ENCODE results near the gene PAQR6. TPM values are rescaled to one million over a fixed set of nuclear protein-coding genes. Genes with fewer than 3 reads are reported as not detected.

Gene PAQR6
- total RNA-seq, 1 experiment from 2014 or later, result 0.92 TPM

GRCh38 chr1:156286061-156286460, 38.2 kb upstream of the PAQR6 start:
- peaks cover 9% of the 10 kb centered on the region for H3K4me1 ChIP-seq (ENCODE audit: control insufficient read depth, insufficient read depth, low read length)
- no peak overlapping the region for H3K4me3 ChIP-seq (ENCODE audit: low read depth in 2 of 2, low read length in 2 of 2)
- no peak for DNase-seq (ENCODE audit: low read depth, low spot score)
- in situ Hi-C loops (cut with HindIII; ENCODE audit: low pct_unique_long_range_greater_than_20kb, low sequenced_read_pairs), result no loop called here
- no peaks in the 10 kb centered on the region for H3K9me3 ChIP-seq (ENCODE audit: control insufficient read depth, insufficient read depth, low read depth, low read length)
- no peak for ATAC-seq
- no peaks in the 10 kb centered on the region for H3K27me3 ChIP-seq (ENCODE audit: control insufficient read depth, insufficient read depth, low read length)
- peaks cover 5% of the 10 kb centered on the region; the same call in 1 of the 2 replicates for H3K36me3 ChIP-seq (ENCODE audit: control insufficient read depth, insufficient read depth, low read length)
- no peak for TF ChIP-seq SIN3A (IDR thresholded peaks at IDR 0.05; ENCODE audit: borderline replicate concordance, insufficient read depth, low read depth, low read length)
- H3K27ac ChIP-seq (ENCODE audit: low read length), result no peak overlapping the region
- ChIA-PET CTCF (interaction anchor here (0.5 kb wide), 1 partner anchor 213 kb away, joined by 3 read pairs; no protein-coding TSS in a partner anchor), POLR2A (no interaction called here)
- BruUV-seq (replicated peaks), result no TSS peak
- intact Hi-C loops (cut with micrococcal nuclease; ENCODE audit: unreplicated experiment), result no loop called here

DNA sequence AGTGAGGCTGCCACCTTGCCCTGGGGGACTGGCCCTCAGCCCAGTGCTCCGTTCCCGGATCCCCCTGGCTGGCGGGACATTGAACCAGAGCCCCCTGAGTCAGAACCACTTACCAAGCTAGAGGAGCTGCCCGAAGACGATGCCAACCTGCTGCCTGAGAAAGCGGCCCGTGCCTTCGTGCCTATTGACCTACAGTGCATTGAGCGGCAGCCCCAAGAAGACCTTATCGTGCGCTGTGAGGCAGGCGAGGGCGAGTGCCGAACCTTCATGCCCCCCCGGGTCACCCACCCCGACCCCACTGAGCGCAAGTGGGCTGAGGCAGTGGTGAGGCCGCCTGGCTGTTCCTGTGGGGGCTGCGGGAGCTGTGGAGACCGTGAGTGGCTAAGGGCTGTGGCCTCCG, 37.6 kb upstream of the PAQR6 start:
- no peak for ATAC-seq
- peaks cover 5% of the 10 kb centered on the region; the same call in 1 of the 2 replicates for H3K36me3 ChIP-seq (ENCODE audit: control insufficient read depth, insufficient read depth, low read length)
- peaks cover 14% of the 10 kb centered on the region for H3K4me1 ChIP-seq (ENCODE audit: control insufficient read depth, insufficient read depth, low read length)
- TF ChIP-seq SIN3A (IDR thresholded peaks at IDR 0.05; ENCODE audit: borderline replicate concordance, insufficient read depth, low read depth, low read length) (no peak), POLR2AphosphoS5 (IDR thresholded peaks at IDR 0.05; ENCODE audit: low read depth, low read length) (no peak), TCF7L2 (IDR thresholded peaks at IDR 0.05; ENCODE audit: low read depth, low read length) (no peak), REST (IDR thresholded peaks at IDR 0.05; ENCODE audit: insufficient read depth in 1 of 2, low read depth in 2 of 2, low read length in 1 of 2) (no peak)
- TF ChIP-seq, protein P1, sequence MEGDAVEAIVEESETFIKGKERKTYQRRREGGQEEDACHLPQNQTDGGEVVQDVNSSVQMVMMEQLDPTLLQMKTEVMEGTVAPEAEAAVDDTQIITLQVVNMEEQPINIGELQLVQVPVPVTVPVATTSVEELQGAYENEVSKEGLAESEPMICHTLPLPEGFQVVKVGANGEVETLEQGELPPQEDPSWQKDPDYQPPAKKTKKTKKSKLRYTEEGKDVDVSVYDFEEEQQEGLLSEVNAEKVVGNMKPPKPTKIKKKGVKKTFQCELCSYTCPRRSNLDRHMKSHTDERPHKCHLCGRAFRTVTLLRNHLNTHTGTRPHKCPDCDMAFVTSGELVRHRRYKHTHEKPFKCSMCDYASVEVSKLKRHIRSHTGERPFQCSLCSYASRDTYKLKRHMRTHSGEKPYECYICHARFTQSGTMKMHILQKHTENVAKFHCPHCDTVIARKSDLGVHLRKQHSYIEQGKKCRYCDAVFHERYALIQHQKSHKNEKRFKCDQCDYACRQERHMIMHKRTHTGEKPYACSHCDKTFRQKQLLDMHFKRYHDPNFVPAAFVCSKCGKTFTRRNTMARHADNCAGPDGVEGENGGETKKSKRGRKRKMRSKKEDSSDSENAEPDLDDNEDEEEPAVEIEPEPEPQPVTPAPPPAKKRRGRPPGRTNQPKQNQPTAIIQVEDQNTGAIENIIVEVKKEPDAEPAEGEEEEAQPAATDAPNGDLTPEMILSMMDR (IDR thresholded peaks at IDR 0.05), result no peak
- H3K27me3 ChIP-seq (ENCODE audit: control insufficient read depth, insufficient read depth, low read length), result no peaks in the 10 kb centered on the region
- ChIA-PET POLR2A (no interaction called here), CTCF (interaction anchor here (0.5 kb wide), 1 partner anchor 212 kb away, joined by 3 read pairs; no protein-coding TSS in a partner anchor)
- in situ Hi-C loops (cut with HindIII; ENCODE audit: low pct_unique_long_range_greater_than_20kb, low sequenced_read_pairs), result no loop called here
- BruUV-seq (replicated peaks), result no TSS peak
- no peaks in the 10 kb centered on the region for H3K9me3 ChIP-seq (ENCODE audit: control insufficient read depth, insufficient read depth, low read depth, low read length)
- DNase-seq (ENCODE audit: low read depth, low spot score), result no peak
- H3K27ac ChIP-seq (ENCODE audit: low read length), result no peak overlapping the region
- intact Hi-C loops (cut with micrococcal nuclease; ENCODE audit: unreplicated experiment), result no loop called here
- H3K4me3 ChIP-seq (ENCODE audit: low read depth in 2 of 2, low read length in 2 of 2), result no peak overlapping the region

DNA sequence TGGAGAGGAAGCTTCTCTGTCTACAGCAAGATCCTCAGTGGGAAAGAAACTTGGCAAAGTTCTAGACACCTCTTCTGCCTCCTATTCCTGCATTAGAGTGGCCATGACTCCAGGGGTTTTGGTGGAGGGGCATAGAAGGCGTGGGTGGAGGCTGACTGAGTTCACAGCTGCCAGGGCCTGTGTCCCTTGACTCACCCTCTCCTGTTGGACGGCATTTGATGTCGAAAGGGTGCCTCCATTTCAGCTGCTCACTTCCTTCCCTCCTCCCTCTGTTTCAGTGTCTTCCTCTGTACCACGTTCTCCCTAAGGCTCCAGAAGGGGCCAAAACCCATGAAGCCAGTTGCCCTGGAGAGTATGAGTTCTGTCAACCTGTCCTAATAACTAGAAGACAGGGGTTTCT, 36.9 kb upstream of the PAQR6 start:
- Histone ChIP-seq H3K27ac (ENCODE audit: low read length) (no peak overlapping the region), H3K9me3 (ENCODE audit: control insufficient read depth, insufficient read depth, low read depth, low read length) (no peaks in the 10 kb centered on the region), H3K4me1 (ENCODE audit: control insufficient read depth, insufficient read depth, low read length) (peaks cover 14% of the 10 kb centered on the region), H3K27me3 (ENCODE audit: control insufficient read depth, insufficient read depth, low read length) (no peaks in the 10 kb centered on the region), H3K36me3 (ENCODE audit: control insufficient read depth, insufficient read depth, low read length) (peaks cover 7% of the 10 kb centered on the region; the same call in 1 of the 2 replicates), H3K4me3 (ENCODE audit: low read depth in 2 of 2, low read length in 2 of 2) (no peak overlapping the region)
- intact Hi-C loops (cut with micrococcal nuclease; ENCODE audit: unreplicated experiment), result no loop called here
- TF ChIP-seq, protein P1 (IDR thresholded peaks at IDR 0.05), result no peak
- no peak for TF ChIP-seq TCF7L2 (IDR thresholded peaks at IDR 0.05; ENCODE audit: low read depth, low read length)
- no peak for TF ChIP-seq SIN3A (IDR thresholded peaks at IDR 0.05; ENCODE audit: borderline replicate concordance, insufficient read depth, low read depth, low read length)
- TF ChIP-seq POLR2AphosphoS5 (IDR thresholded peaks at IDR 0.05; ENCODE audit: low read depth, low read length), result no peak
- TF ChIP-seq REST (IDR thresholded peaks at IDR 0.05; ENCODE audit: insufficient read depth in 1 of 2, low read depth in 2 of 2, low read length in 1 of 2), result no peak
- BruUV-seq (replicated peaks), result no TSS peak
- in situ Hi-C loops (cut with HindIII; ENCODE audit: low pct_unique_long_range_greater_than_20kb, low sequenced_read_pairs), result no loop called here
- POLR2A ChIA-PET, result no interaction called here
- CTCF ChIA-PET, result no interaction called here
- ATAC-seq (no peak), DNase-seq (ENCODE audit: low read depth, low spot score) (no peak)

Measured in Panc1 (cell line).